ENCODE measurements around the gene TRIM72. TPM values are rescaled to one million over a fixed set of nuclear protein-coding genes. Genes with fewer than 3 reads are reported as not detected.

The TRIM72 gene
- polyA plus RNA-seq, 4 donors, result under 0.01 to 0.32 (median 0.13) TPM

- Histone ChIP-seq H3K27me3 (ENCODE audit: control insufficient read depth in 3 of 3, insufficient read depth in 3 of 3, low read length in 3 of 3) (no peaks in the 10 kb centered on the region), H3K36me3 (ENCODE audit: control insufficient read depth in 3 of 3, insufficient read depth in 2 of 3, low read depth in 1 of 3, low read length in 3 of 3) (no peaks in the 10 kb centered on the region), H3K4me1 (ENCODE audit: control insufficient read depth in 3 of 3, insufficient read depth in 2 of 3, low read depth in 1 of 3, low read length in 2 of 3) (peaks cover 0 to 9% (median 2%) of the 10 kb centered on the region in 3 donors), H3K9me3 (ENCODE audit: control insufficient read depth in 2 of 2, insufficient read depth in 1 of 2, low read depth in 1 of 2, low read length in 1 of 2) (no peaks in the 10 kb centered on the region), H3K4me3 (ENCODE audit: low read depth in 1 of 3, low read length in 3 of 3) (no peak overlapping the region), H3K27ac (ENCODE audit: low read depth in 1 of 3, low read length in 2 of 3) (no peak overlapping the region)
- WGBS, 3 donors, result 85 to 88% (median 87%) methylated on average over 7 of the region's 7 CpGs
- no peak for DNase-seq
- FAIRE-seq, result no peak
These were observed 37.0 kb downstream of the TRIM72 start for GRCh38 chr16:31250782-31251384.

GRCh38 chr16:31251435-31251834 is 37.5 kb downstream of the TRIM72 start:
- 95 to 99% (median 96%) methylated on average over 5 of the region's 5 CpGs for WGBS, 3 donors
- no peaks in the 10 kb centered on the region for H3K9me3 ChIP-seq (ENCODE audit: control insufficient read depth in 2 of 2, insufficient read depth in 1 of 2, low read depth in 1 of 2, low read length in 1 of 2)

GRCh38 chr16:31253642-31254045 is 39.7 kb downstream of the TRIM72 start:
- H3K27ac ChIP-seq (ENCODE audit: low read depth in 1 of 3, low read length in 2 of 3), result no peak overlapping the region
- peak; percentile 65 to 84 for DNase-seq
- FAIRE-seq, result no peak
- 14 to 21% (median 14%) methylated on average over 5 of the region's 5 CpGs for WGBS, 3 donors
- no peaks in the 10 kb centered on the region for H3K36me3 ChIP-seq (ENCODE audit: control insufficient read depth in 3 of 3, insufficient read depth in 2 of 3, low read depth in 1 of 3, low read length in 3 of 3)
- no peak overlapping the region for H3K4me3 ChIP-seq (ENCODE audit: low read depth in 1 of 3, low read length in 3 of 3)
- peaks cover 0 to 9% (median 2%) of the 10 kb centered on the region in 3 donors for H3K4me1 ChIP-seq (ENCODE audit: control insufficient read depth in 3 of 3, insufficient read depth in 2 of 3, low read depth in 1 of 3, low read length in 2 of 3)
- no peaks in the 10 kb centered on the region for H3K9me3 ChIP-seq (ENCODE audit: control insufficient read depth in 2 of 2, insufficient read depth in 1 of 2, low read depth in 1 of 2, low read length in 1 of 2)
- H3K27me3 ChIP-seq (ENCODE audit: control insufficient read depth in 3 of 3, insufficient read depth in 3 of 3, low read length in 3 of 3), result no peaks in the 10 kb centered on the region

More at GRCh38 chr16:31251435-31251834, 37.5 kb downstream of the TRIM72 start:
- Histone ChIP-seq H3K4me1 (ENCODE audit: control insufficient read depth in 3 of 3, insufficient read depth in 2 of 3, low read depth in 1 of 3, low read length in 2 of 3) (peaks cover 0 to 9% (median 2%) of the 10 kb centered on the region in 3 donors), H3K36me3 (ENCODE audit: control insufficient read depth in 3 of 3, insufficient read depth in 2 of 3, low read depth in 1 of 3, low read length in 3 of 3) (no peaks in the 10 kb centered on the region), H3K27me3 (ENCODE audit: control insufficient read depth in 3 of 3, insufficient read depth in 3 of 3, low read length in 3 of 3) (no peaks in the 10 kb centered on the region), H3K27ac (ENCODE audit: low read depth in 1 of 3, low read length in 2 of 3) (no peak overlapping the region), H3K4me3 (ENCODE audit: low read depth in 1 of 3, low read length in 3 of 3) (no peak overlapping the region)
- DNase-seq (no peak), FAIRE-seq (no peak)

GRCh38 chr16:31256466-31256865 is 42.5 kb downstream of the TRIM72 start:
- 85 to 92% (median 87%) methylated on average over 8 of the region's 8 CpGs for WGBS, 3 donors
- FAIRE-seq, result no peak
- Histone ChIP-seq H3K27ac (ENCODE audit: low read depth in 1 of 3, low read length in 2 of 3) (no peak overlapping the region), H3K27me3 (ENCODE audit: control insufficient read depth in 3 of 3, insufficient read depth in 3 of 3, low read length in 3 of 3) (no peaks in the 10 kb centered on the region), H3K9me3 (ENCODE audit: control insufficient read depth in 2 of 2, insufficient read depth in 1 of 2, low read depth in 1 of 2, low read length in 1 of 2) (no peaks in the 10 kb centered on the region), H3K4me1 (ENCODE audit: control insufficient read depth in 3 of 3, insufficient read depth in 2 of 3, low read depth in 1 of 3, low read length in 2 of 3) (peaks cover 0 to 9% (median 2%) of the 10 kb centered on the region in 3 donors), H3K36me3 (ENCODE audit: control insufficient read depth in 3 of 3, insufficient read depth in 2 of 3, low read depth in 1 of 3, low read length in 3 of 3) (no peaks in the 10 kb centered on the region), H3K4me3 (ENCODE audit: low read depth in 1 of 3, low read length in 3 of 3) (no peak overlapping the region)
- no peak for DNase-seq

- FAIRE-seq, result no peak
- no peaks in the 10 kb centered on the region for H3K27me3 ChIP-seq (ENCODE audit: control insufficient read depth in 3 of 3, insufficient read depth in 3 of 3, low read length in 3 of 3)
- no peak for DNase-seq
- H3K9me3 ChIP-seq (ENCODE audit: control insufficient read depth in 2 of 2, insufficient read depth in 1 of 2, low read depth in 1 of 2, low read length in 1 of 2), result no peaks in the 10 kb centered on the region
- H3K36me3 ChIP-seq (ENCODE audit: control insufficient read depth in 3 of 3, insufficient read depth in 2 of 3, low read depth in 1 of 3, low read length in 3 of 3), result no peaks in the 10 kb centered on the region
- 84 to 94% (median 86%) methylated on average over 4 of the region's 4 CpGs for WGBS, 3 donors
- H3K27ac ChIP-seq (ENCODE audit: low read depth in 1 of 3, low read length in 2 of 3), result no peak overlapping the region
- peaks cover 0 to 4% (median 0%) of the 10 kb centered on the region in 3 donors for H3K4me1 ChIP-seq (ENCODE audit: control insufficient read depth in 3 of 3, insufficient read depth in 2 of 3, low read depth in 1 of 3, low read length in 2 of 3)
- H3K4me3 ChIP-seq (ENCODE audit: low read depth in 1 of 3, low read length in 3 of 3), result no peak overlapping the region
These were observed 44.4 kb downstream of the TRIM72 start for GRCh38 chr16:31258366-31258765.

- no peaks in the 10 kb centered on the region for H3K36me3 ChIP-seq (ENCODE audit: control insufficient read depth in 3 of 3, insufficient read depth in 2 of 3, low read depth in 1 of 3, low read length in 3 of 3)
- H3K9me3 ChIP-seq (ENCODE audit: control insufficient read depth in 2 of 2, insufficient read depth in 1 of 2, low read depth in 1 of 2, low read length in 1 of 2), result no peaks in the 10 kb centered on the region
- 67 to 79% (median 72%) methylated on average over 14 of the region's 14 CpGs for WGBS, 3 donors
- H3K4me1 ChIP-seq (ENCODE audit: control insufficient read depth in 3 of 3, insufficient read depth in 2 of 3, low read depth in 1 of 3, low read length in 2 of 3), result no peaks in the 10 kb centered on the region
- H3K4me3 ChIP-seq (ENCODE audit: low read depth in 1 of 3, low read length in 3 of 3), result no peak overlapping the region
- FAIRE-seq (no peak), DNase-seq (no peak)
- no peak overlapping the region for H3K27ac ChIP-seq (ENCODE audit: low read depth in 1 of 3, low read length in 2 of 3)
- H3K27me3 ChIP-seq (ENCODE audit: control insufficient read depth in 3 of 3, insufficient read depth in 3 of 3, low read length in 3 of 3), result no peaks in the 10 kb centered on the region
These were observed 46.4 kb downstream of the TRIM72 start for GRCh38 chr16:31260136-31260931.

GRCh38 chr16:31262084-31262483 is 48.2 kb downstream of the TRIM72 start:
- H3K4me1 ChIP-seq (ENCODE audit: control insufficient read depth in 3 of 3, insufficient read depth in 2 of 3, low read depth in 1 of 3, low read length in 2 of 3), result no peaks in the 10 kb centered on the region
- no peak for DNase-seq
- no peak overlapping the region for H3K4me3 ChIP-seq (ENCODE audit: low read depth in 1 of 3, low read length in 3 of 3)
- no peak overlapping the region for H3K27ac ChIP-seq (ENCODE audit: low read depth in 1 of 3, low read length in 2 of 3)
- no peaks in the 10 kb centered on the region for H3K9me3 ChIP-seq (ENCODE audit: control insufficient read depth in 2 of 2, insufficient read depth in 1 of 2, low read depth in 1 of 2, low read length in 1 of 2)
- no peaks in the 10 kb centered on the region for H3K27me3 ChIP-seq (ENCODE audit: control insufficient read depth in 3 of 3, insufficient read depth in 3 of 3, low read length in 3 of 3)
- no peaks in the 10 kb centered on the region for H3K36me3 ChIP-seq (ENCODE audit: control insufficient read depth in 3 of 3, insufficient read depth in 2 of 3, low read depth in 1 of 3, low read length in 3 of 3)
- no peak for FAIRE-seq
- WGBS, 3 donors, result 81 to 91% (median 82%) methylated on average over 3 of the region's 3 CpGs

GRCh38 chr16:31265329-31266245 is 51.7 kb downstream of the TRIM72 start:
- 45 to 57% (median 50%) methylated on average over 20 of the region's 20 CpGs for WGBS, 3 donors
- H3K9me3 ChIP-seq (ENCODE audit: control insufficient read depth in 2 of 2, insufficient read depth in 1 of 2, low read depth in 1 of 2, low read length in 1 of 2), result no peaks in the 10 kb centered on the region
- DNase-seq, result peak in 1 of 2 donors; percentile 32
- H3K27me3 ChIP-seq (ENCODE audit: control insufficient read depth in 3 of 3, insufficient read depth in 3 of 3, low read length in 3 of 3), result no peaks in the 10 kb centered on the region
- H3K27ac ChIP-seq (ENCODE audit: low read depth in 1 of 3, low read length in 2 of 3), result no peak overlapping the region
- no peaks in the 10 kb centered on the region for H3K36me3 ChIP-seq (ENCODE audit: control insufficient read depth in 3 of 3, insufficient read depth in 2 of 3, low read depth in 1 of 3, low read length in 3 of 3)
- H3K4me3 ChIP-seq (ENCODE audit: low read depth in 1 of 3, low read length in 3 of 3), result no peak overlapping the region
- no peaks in the 10 kb centered on the region for H3K4me1 ChIP-seq (ENCODE audit: control insufficient read depth in 3 of 3, insufficient read depth in 2 of 3, low read depth in 1 of 3, low read length in 2 of 3)
- FAIRE-seq, result no peak
